Activated naive CD8-positive, alpha-beta T cell treated with anti-CD3 and anti-CD28 coated beads, Interleukin-2, amount 10 ng/mL, durations not matched to agents 7 days and 5 days (primary cell): ENCODE results near the gene FAM236B. TPM values are rescaled to one million over a fixed set of nuclear protein-coding genes. Genes with fewer than 3 reads are reported as not detected.
"Not testable (repeated sequence)": the region's sequence is repeated elsewhere in the genome, so short reads cannot be mapped to it uniquely, and the experiment has no call there.

Experiments
- ATAC-seq: fragments of 150-1000 bp; cut with Tn5 transposase; one replicate; pipeline ENCODE4 v1.10.0; 2021; ENCODE audit warnings: low read depth, moderate library complexity
- POLR2A ChIA-PET: fragments of 350-600 bp; sonication (Branson Sonifier 250); formaldehyde crosslinking; loops from one replicate; lab custom pipeline; 2021; ENCODE audit warnings: antibody characterized with exemption; lab: Charles Lee
- DNase-seq: peaks from one replicate; pipeline ENCODE4 v3.0.0; 2021
- H3K27ac Mint-ChIP-seq: one replicate; pipeline ENCODE4 v1.8.0; 2022; ENCODE audit warnings: mild to moderate bottlenecking, mixed read lengths
- H3K27me3 Mint-ChIP-seq: one replicate; pipeline ENCODE4 v1.8.0; 2022; ENCODE audit warnings: mild to moderate bottlenecking, moderate library complexity, mixed read lengths
- H3K36me3 Mint-ChIP-seq: one replicate; pipeline ENCODE4 v1.8.0; 2021; ENCODE audit warnings: mild to moderate bottlenecking, mixed read lengths
- H3K4me1 Mint-ChIP-seq: one replicate; pipeline ENCODE4 v1.8.0; 2021; ENCODE audit warnings: mixed read lengths
- H3K4me3 Mint-ChIP-seq: one replicate; pipeline ENCODE4 v1.8.0; 2022; ENCODE audit warnings: mild to moderate bottlenecking, moderate library complexity, mixed read lengths
- H3K9me3 Mint-ChIP-seq: one replicate; pipeline ENCODE4 v1.8.0; 2021; ENCODE audit warnings: mixed read lengths
- total RNA-seq, 2 experiments: library from RNA; stranded (reverse); gene quantifications; one replicate each; pipeline ENCODE4 v1.2.3, GENCODE V29; 2021

Gene FAM236B
- total RNA-seq, 2 experiments from 2014 or later, result not detected

GRCh38 chrX:72733636-72734035 lies 48.8 kb downstream of the FAM236B start:
- POLR2A ChIA-PET, H3K9me3 Mint-ChIP-seq, H3K4me1 Mint-ChIP-seq, H3K27ac Mint-ChIP-seq, H3K36me3 Mint-ChIP-seq, DNase-seq, H3K4me3 Mint-ChIP-seq, ATAC-seq: not testable (repeated sequence)
- H3K27me3 Mint-ChIP-seq, result peaks cover 13% of the 10 kb centered on the region

Other genes starting within 250 kb of the FAM236B start
- gene HDAC8, start 209.8 kb downstream of the FAM236B start, total RNA-seq, result 10 to 100 TPM; 25.2 to 25.5 TPM
- gene PHKA1, start 68.4 kb downstream of the FAM236B start, total RNA-seq, result under 1 TPM; 0.47 to 0.48 TPM
- gene DMRTC1B, start 5.8 kb downstream of the FAM236B start, total RNA-seq, result under 1 TPM; 0.20 to 0.36 TPM
- gene FAM236D, start 25.6 kb upstream of the FAM236B start, total RNA-seq, result not detected
- not detected for gene FAM236C, start 130.0 kb upstream of the FAM236B start, total RNA-seq
- gene FAM236A, start 155.5 kb upstream of the FAM236B start, total RNA-seq, result not detected
- gene DMRTC1, start 161.2 kb upstream of the FAM236B start, total RNA-seq, result under 1 TPM; 0.28 to 0.31 TPM
- gene PABPC1L2B, start 220.3 kb upstream of the FAM236B start, total RNA-seq, result not detected